ENCODE results near the gene CHRM1. TPM values are rescaled to one million over a fixed set of nuclear protein-coding genes. Genes with fewer than 3 reads are reported as not detected.

CHRM1 gene
- polyA plus RNA-seq, 1 experiment, result not detected

DNA sequence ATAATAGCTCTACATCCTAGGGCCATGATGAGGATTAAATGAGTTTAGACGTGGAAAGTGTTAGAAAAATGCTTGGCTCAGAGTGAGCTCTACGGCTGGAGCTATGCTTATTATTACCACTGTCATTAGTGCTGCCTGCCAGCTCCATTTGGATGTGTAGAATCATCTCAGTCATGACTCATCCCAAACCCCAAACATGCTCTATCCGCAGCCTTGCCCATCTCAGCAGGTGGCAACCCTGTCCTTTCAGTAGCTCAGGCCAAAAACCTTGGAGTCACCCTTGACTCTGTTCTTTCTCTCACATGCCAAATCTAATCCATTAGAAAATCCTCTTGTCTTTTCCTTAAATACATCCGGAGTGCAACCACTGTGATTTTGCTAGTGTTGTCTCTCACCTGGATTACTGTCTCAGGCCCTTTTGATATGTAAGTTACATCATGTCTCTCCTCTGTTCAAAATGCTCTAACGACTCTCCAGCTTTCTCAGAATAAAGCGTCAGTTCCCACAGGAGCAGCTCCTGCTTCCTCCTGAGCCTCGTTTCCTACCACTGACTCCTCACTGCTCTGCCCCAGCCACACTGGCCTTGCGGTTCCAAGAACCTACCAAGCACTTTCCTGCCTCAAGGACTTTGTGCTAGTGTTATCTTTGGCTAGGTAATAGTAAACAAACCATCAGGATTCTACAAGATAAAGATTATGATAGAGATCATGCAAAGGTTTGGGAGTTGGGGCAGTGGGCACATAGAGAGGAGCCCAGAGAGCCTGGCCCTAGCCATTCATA, 10.5 kb upstream of the CHRM1 start:
- ChIA-PET POLR2A (no interaction called here), CTCF (interaction anchor here (1.4 kb wide), 1 partner anchor 92 kb away, joined by 5 read pairs; no protein-coding TSS in a partner anchor)
- H3K27me3 ChIP-seq (ENCODE audit: control insufficient read depth, insufficient read depth, low read length), result peaks cover 25% of the 10 kb centered on the region
- H3K9me3 ChIP-seq (ENCODE audit: control insufficient read depth, insufficient read depth, low read length), result no peaks in the 10 kb centered on the region; the same call in 1 of the 2 replicates
- no peak for DNase-seq (ENCODE audit: low read depth, low spot score)
- TF ChIP-seq, protein P1, sequence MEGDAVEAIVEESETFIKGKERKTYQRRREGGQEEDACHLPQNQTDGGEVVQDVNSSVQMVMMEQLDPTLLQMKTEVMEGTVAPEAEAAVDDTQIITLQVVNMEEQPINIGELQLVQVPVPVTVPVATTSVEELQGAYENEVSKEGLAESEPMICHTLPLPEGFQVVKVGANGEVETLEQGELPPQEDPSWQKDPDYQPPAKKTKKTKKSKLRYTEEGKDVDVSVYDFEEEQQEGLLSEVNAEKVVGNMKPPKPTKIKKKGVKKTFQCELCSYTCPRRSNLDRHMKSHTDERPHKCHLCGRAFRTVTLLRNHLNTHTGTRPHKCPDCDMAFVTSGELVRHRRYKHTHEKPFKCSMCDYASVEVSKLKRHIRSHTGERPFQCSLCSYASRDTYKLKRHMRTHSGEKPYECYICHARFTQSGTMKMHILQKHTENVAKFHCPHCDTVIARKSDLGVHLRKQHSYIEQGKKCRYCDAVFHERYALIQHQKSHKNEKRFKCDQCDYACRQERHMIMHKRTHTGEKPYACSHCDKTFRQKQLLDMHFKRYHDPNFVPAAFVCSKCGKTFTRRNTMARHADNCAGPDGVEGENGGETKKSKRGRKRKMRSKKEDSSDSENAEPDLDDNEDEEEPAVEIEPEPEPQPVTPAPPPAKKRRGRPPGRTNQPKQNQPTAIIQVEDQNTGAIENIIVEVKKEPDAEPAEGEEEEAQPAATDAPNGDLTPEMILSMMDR (IDR thresholded peaks at IDR 0.05; ENCODE audit: low read depth, low read length), result no peak
- no peak overlapping the region for H3K4me3 ChIP-seq (ENCODE audit: low read depth, low read length)
- H3K27ac ChIP-seq (ENCODE audit: low read depth, low read length), result no peak overlapping the region

DNA sequence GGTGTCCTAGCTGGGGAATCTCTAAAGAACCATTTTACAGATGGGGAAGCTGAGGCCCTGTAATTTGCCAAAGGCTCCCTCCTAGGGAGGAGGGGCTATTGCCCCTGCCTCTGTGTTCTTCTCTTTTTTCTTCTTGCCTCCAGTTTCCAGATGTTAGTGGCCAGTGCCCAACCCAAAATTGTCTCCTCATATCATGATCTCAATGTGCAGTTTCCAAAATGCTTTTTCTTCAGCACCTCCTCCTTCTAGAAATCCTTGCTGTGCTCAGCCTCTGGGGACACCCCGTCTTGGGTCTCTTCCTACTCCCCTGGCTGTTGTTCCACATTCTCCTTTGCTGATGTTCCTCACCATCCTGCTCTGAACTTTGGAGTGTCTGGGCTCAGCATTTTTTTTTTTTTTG, 9.5 kb upstream of the CHRM1 start:
- Histone ChIP-seq H3K27ac (ENCODE audit: low read depth, low read length) (no peak overlapping the region), H3K9me3 (ENCODE audit: control insufficient read depth, insufficient read depth, low read length) (no peaks in the 10 kb centered on the region; the same call in 1 of the 2 replicates), H3K4me3 (ENCODE audit: low read depth, low read length) (no peak overlapping the region), H3K27me3 (ENCODE audit: control insufficient read depth, insufficient read depth, low read length) (peaks cover 35% of the 10 kb centered on the region)
- DNase-seq (ENCODE audit: low read depth, low spot score), result no peak
- POLR2A ChIA-PET, result no interaction called here
- TF ChIP-seq, protein P1 (IDR thresholded peaks at IDR 0.05; ENCODE audit: low read depth, low read length), result no peak
- CTCF ChIA-PET, result interaction anchor here (1.4 kb wide), 1 partner anchor 93 kb away, joined by 5 read pairs; no protein-coding TSS in a partner anchor

DNA sequence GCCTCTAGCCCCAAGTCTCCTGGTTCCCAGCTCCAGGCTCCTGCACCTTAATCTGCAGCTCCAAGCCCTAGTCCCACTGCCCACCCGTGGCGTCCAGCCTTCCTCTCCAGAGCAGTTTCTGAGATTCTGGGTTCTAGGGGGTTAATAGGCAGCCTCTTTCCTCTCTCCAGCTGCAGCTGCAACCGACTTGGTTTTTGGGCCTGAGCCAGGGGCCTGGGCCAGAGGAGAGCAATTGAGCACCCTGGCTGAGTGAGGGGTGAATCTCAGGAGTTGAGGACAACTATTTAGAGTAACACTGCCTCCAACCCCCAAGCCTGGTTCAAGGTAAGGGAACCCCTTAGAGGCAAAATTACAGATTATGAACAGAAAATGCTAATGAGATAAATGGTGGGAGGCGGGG, 9.0 kb upstream of the CHRM1 start:
- no peak overlapping the region for H3K4me3 ChIP-seq (ENCODE audit: low read depth, low read length)
- no peak overlapping the region for H3K27ac ChIP-seq (ENCODE audit: low read depth, low read length)
- ChIA-PET POLR2A (no interaction called here), CTCF (interaction anchor here (2.3 kb wide), 1 partner anchor 24 kb away, joined by 17 read pairs; no protein-coding TSS in a partner anchor)
- no peaks in the 10 kb centered on the region; the same call in 1 of the 2 replicates for H3K9me3 ChIP-seq (ENCODE audit: control insufficient read depth, insufficient read depth, low read length)
- DNase-seq (ENCODE audit: low read depth, low spot score), result no peak
- TF ChIP-seq, protein P1 (IDR thresholded peaks at IDR 0.05; ENCODE audit: low read depth, low read length), result no peak
- H3K27me3 ChIP-seq (ENCODE audit: control insufficient read depth, insufficient read depth, low read length), result peaks cover 40% of the 10 kb centered on the region

GRCh38 chr11:62928011-62928410, 6.8 kb upstream of the CHRM1 start:
- no peak overlapping the region for H3K4me3 ChIP-seq (ENCODE audit: low read depth, low read length)
- DNase-seq (ENCODE audit: low read depth, low spot score), result no peak
- CTCF ChIA-PET, result interaction anchor here (1.4 to 2.3 kb wide), 2 partner anchors 10 to 22 kb away, joined by 4 to 17 read pairs; no protein-coding TSS in a partner anchor
- POLR2A ChIA-PET, result no interaction called here
- H3K27me3 ChIP-seq (ENCODE audit: control insufficient read depth, insufficient read depth, low read length), result peaks cover 56% of the 10 kb centered on the region
- H3K9me3 ChIP-seq (ENCODE audit: control insufficient read depth, insufficient read depth, low read length), result no peaks in the 10 kb centered on the region; the same call in 1 of the 2 replicates
- H3K27ac ChIP-seq (ENCODE audit: low read depth, low read length), result no peak overlapping the region
- TF ChIP-seq, protein P1 (IDR thresholded peaks at IDR 0.05; ENCODE audit: low read depth, low read length), result no peak
